Spleen (tissue), 7 donors: ENCODE results near the gene MAP3K2.

ENCODE experiments used
- POLR2A ChIP-seq, 3 donors: fragments of 450-650 bp; IDR thresholded peaks; one replicate each; pipeline ENCODE4 v1.5.1; 2017; ENCODE audit warnings: antibody characterized with exemption in 3 of 3, mild to moderate bottlenecking in 1 of 3
- POLR2AphosphoS5 ChIP-seq, 3 donors: sonication (generic); formaldehyde crosslinking; IDR thresholded peaks; one replicate each; pipeline ENCODE4 v1.5.1; 2017; ENCODE audit warnings: antibody characterized with exemption in 3 of 3
- TF ChIP-seq, protein P1 (sequence below), 11 experiments: fragments of 200-600 bp in 7 of 11; fragments of 450-650 bp in 4 of 11; sonication (generic) in 4 of 11; IDR thresholded peaks in 8 of 11; conservative IDR thresholded peaks in 3 of 11; 1 replicate in 7 of 11; 2 replicates in 4 of 11; pipeline versions ENCODE4 v1.4.0 to v1.8.0; 2016 to 2021; ENCODE audit warnings: antibody characterized with exemption in 11 of 11, inconsistent platforms in 4 of 11, mild to moderate bottlenecking in 1 of 11
- donor health status: DM: no; HTN: no; CAD: no; lungs with moderate emphysema.
- donor health status: DM: no; HTN: no; CAD: no.
- donor health status: DM: no; HTN: no; CAD: no.

DNA sequence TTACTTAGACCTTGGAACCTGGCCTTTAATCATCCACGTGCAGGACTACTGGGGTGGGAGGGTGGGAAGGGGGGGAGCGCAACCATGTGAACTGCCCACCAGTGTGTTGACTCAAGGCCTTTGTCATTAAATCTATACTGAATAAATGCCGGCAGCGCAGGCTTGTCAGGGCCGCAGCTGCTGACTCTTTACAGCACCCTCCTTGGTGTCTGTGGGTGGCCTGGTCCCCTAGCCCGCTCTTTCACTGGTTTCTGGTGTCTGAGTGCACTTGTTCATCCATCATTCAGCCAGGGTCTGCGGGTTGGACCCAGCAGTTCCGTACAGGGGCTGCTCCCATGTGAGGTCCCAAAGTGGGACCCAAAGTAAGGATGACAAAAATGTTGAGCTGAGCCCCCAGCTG lies 11.5 kb downstream of the MAP3K2 start:
- TF ChIP-seq POLR2A (IDR thresholded peaks at IDR 0.05), result no peak
- TF ChIP-seq, protein P1, sequence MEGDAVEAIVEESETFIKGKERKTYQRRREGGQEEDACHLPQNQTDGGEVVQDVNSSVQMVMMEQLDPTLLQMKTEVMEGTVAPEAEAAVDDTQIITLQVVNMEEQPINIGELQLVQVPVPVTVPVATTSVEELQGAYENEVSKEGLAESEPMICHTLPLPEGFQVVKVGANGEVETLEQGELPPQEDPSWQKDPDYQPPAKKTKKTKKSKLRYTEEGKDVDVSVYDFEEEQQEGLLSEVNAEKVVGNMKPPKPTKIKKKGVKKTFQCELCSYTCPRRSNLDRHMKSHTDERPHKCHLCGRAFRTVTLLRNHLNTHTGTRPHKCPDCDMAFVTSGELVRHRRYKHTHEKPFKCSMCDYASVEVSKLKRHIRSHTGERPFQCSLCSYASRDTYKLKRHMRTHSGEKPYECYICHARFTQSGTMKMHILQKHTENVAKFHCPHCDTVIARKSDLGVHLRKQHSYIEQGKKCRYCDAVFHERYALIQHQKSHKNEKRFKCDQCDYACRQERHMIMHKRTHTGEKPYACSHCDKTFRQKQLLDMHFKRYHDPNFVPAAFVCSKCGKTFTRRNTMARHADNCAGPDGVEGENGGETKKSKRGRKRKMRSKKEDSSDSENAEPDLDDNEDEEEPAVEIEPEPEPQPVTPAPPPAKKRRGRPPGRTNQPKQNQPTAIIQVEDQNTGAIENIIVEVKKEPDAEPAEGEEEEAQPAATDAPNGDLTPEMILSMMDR (IDR thresholded peaks at IDR 0.05 in 8 of 11, conservative IDR thresholded peaks at IDR 0.05 in 3 of 11), result no peak
- no peak for TF ChIP-seq POLR2AphosphoS5 (IDR thresholded peaks at IDR 0.05)
